SU-DHL-6 (cell line): ENCODE data around the gene ZGRF1.
A peak's percentile ranks its signal among the peaks of the same experiment; 100 is the strongest.

Source experiments
- H2AFZ ChIP-seq: fragments of 200-600 bp; sonication (generic); 2 replicates; pipeline ENCODE4 v1.6.1; 2014; ENCODE audit warnings: low read depth, mild to moderate bottlenecking, moderate library complexity, mixed read lengths, antibody characterized with exemption, low read length; ENCODE audit not compliant: severe bottlenecking
- H3F3A ChIP-seq: fragments of 200-600 bp; shearing (Covaris generic); 2 replicates; pipeline ENCODE4 v1.6.0; 2016; ENCODE audit warnings: antibody characterized with exemption, mild to moderate bottlenecking; ENCODE audit not compliant: insufficient read depth
- H3K27ac ChIP-seq: fragments of 200-600 bp; sonication (generic); 2 replicates; pipeline ENCODE4 v1.5.1; 2016; ENCODE audit warnings: low read depth, mild to moderate bottlenecking, low read length, moderate library complexity, mixed read lengths
- H3K27me3 ChIP-seq: fragments of 200-600 bp; sonication (generic), shearing (Covaris generic); 2 replicates; pipeline ENCODE4 v1.6.0; 2014; ENCODE audit warnings: mild to moderate bottlenecking, low read length
- H3K36me3 ChIP-seq: fragments of 200-600 bp; sonication (generic); 2 replicates; pipeline ENCODE4 v1.6.1; 2014; ENCODE audit warnings: mild to moderate bottlenecking, low read length, mixed read lengths
- H3K4me2 ChIP-seq: fragments of 300-600, 200-600 bp; shearing (Covaris generic), sonication (generic); 2 replicates; pipeline ENCODE4 v1.6.0; 2014; ENCODE audit warnings: low read length, low read depth, mild to moderate bottlenecking; ENCODE audit not compliant: poor library complexity, severe bottlenecking
- H3K4me3 ChIP-seq: fragments of 200-600 bp; sonication (generic); 2 replicates; pipeline ENCODE4 v1.5.1; 2014; ENCODE audit warnings: antibody characterized with exemption, low read length, mild to moderate bottlenecking, mixed read lengths; ENCODE audit not compliant: insufficient read depth, poor library complexity, severe bottlenecking
- H3K79me2 ChIP-seq: fragments of 200-600 bp; sonication (generic); 2 replicates; pipeline ENCODE4 v1.6.1; 2014; ENCODE audit warnings: mild to moderate bottlenecking, low read length, moderate library complexity; ENCODE audit not compliant: insufficient read depth
- H3K9ac ChIP-seq: fragments of 200-600 bp; sonication (generic); 2 replicates; pipeline ENCODE4 v1.7.0; 2014; ENCODE audit warnings: mild to moderate bottlenecking, low read length
- H3K9me2 ChIP-seq: fragments of 200-600 bp; sonication (generic); replicated peaks from 2 replicates; pipeline ENCODE4 v1.6.1; 2014; ENCODE audit warnings: low read length; ENCODE audit not compliant: insufficient read depth
- H3K9me3 ChIP-seq: fragments of 200-600 bp; sonication (generic); 2 replicates; pipeline ENCODE4 v1.6.1; 2014; ENCODE audit warnings: low read length, mixed read lengths; ENCODE audit not compliant: insufficient read depth
- H4K20me1 ChIP-seq: fragments of 200-600 bp; sonication (generic); 2 replicates; pipeline ENCODE4 v1.6.1; 2014; ENCODE audit warnings: low read depth, mild to moderate bottlenecking, antibody characterized with exemption, low read length, moderate library complexity, mixed read lengths
- CTCF ChIP-seq: fragments of 200-600 bp; sonication (generic); IDR thresholded peaks from one replicate; pipeline ENCODE4 v1.5.1; 2017; ENCODE audit warnings: antibody characterized with exemption, mild to moderate bottlenecking, low read length, moderate library complexity; ENCODE audit not compliant: insufficient read depth, poor library complexity, severe bottlenecking
- EZH2phosphoT487 ChIP-seq: fragments of 200-600 bp; sonication (generic), shearing (Covaris generic); conservative IDR thresholded peaks from 2 replicates; pipeline ENCODE4 v1.6.1; 2018; ENCODE audit warnings: mild to moderate bottlenecking, antibody characterized with exemption, low read length, moderate library complexity, mixed read lengths

The ZGRF1 gene

GRCh38 chr4:112636688-112637551, at the start of gene ZGRF1, which contains the start of gene LARP7:
Gene ZGRF1 (minus strand): TSS chr4:112636909. CDS start chr4:112633176, 3,733 bp downstream.
Gene LARP7 (plus strand): TSS chr4:112637143. CDS start chr4:112644670, 7,527 bp downstream.
- H3K27me3 ChIP-seq, result no peaks in the 10 kb centered on the region
- H2AFZ ChIP-seq, result peak within 1 kb of the TSS; percentile 71
- no peaks in the 10 kb centered on the region for H4K20me1 ChIP-seq
- H3K27ac ChIP-seq, result peak within 1 kb of the TSS; percentile 76
- H3K79me2 ChIP-seq, result peaks cover 37% of the 10 kb centered on the region
- H3K9me3 ChIP-seq, result no peaks in the 10 kb centered on the region
- no peaks in the 10 kb centered on the region for H3K36me3 ChIP-seq
- no peaks in the 10 kb centered on the region for H3K9me2 ChIP-seq
- peak within 1 kb of the TSS; percentile 80 for H3K4me3 ChIP-seq
- no peak for TF ChIP-seq EZH2phosphoT487
- TF ChIP-seq CTCF, result peak; percentile 10
- H3K9ac ChIP-seq, result peak within 1 kb of the TSS; percentile 74
- peaks cover 7% of the 10 kb centered on the region; the same call in 1 of the 2 replicates for H3F3A ChIP-seq
- peak within 1 kb of the TSS; percentile 87 for H3K4me2 ChIP-seq

- Histone ChIP-seq H3K4me2 (no peak overlapping the region), H4K20me1 (no peaks in the 10 kb centered on the region), H3K36me3 (no peaks in the 10 kb centered on the region), H3K27me3 (no peaks in the 10 kb centered on the region), H3K9me2 (no peaks in the 10 kb centered on the region), H3K79me2 (no peaks in the 10 kb centered on the region), H3F3A (no peaks in the 10 kb centered on the region), H3K9me3 (no peaks in the 10 kb centered on the region), H3K9ac (no peak overlapping the region), H3K27ac (no peak overlapping the region), H2AFZ (no peak overlapping the region), H3K4me3 (no peak overlapping the region)
- no peak for TF ChIP-seq EZH2phosphoT487
- TF ChIP-seq CTCF, result no peak
Observed at GRCh38 chr4:112680996-112681395, 44.3 kb upstream of the ZGRF1 start.

GRCh38 chr4:112677519-112678091, 40.9 kb upstream of the ZGRF1 start:
- Histone ChIP-seq H3K9me3 (no peaks in the 10 kb centered on the region), H3K27me3 (no peaks in the 10 kb centered on the region), H3K4me2 (no peak overlapping the region), H3K9ac (no peak overlapping the region), H3K36me3 (no peaks in the 10 kb centered on the region), H3K9me2 (no peaks in the 10 kb centered on the region), H2AFZ (no peak overlapping the region), H3K27ac (no peak overlapping the region), H3K79me2 (no peaks in the 10 kb centered on the region), H3K4me3 (no peak overlapping the region), H4K20me1 (no peaks in the 10 kb centered on the region), H3F3A (no peaks in the 10 kb centered on the region)
- TF ChIP-seq CTCF, result no peak
- no peak for TF ChIP-seq EZH2phosphoT487
